Stimulated activated CD8-positive, alpha-beta memory T cell treated with anti-CD3 and anti-CD28 coated beads, Interleukin-15, amount 100 ng/mL, for 24 hours (primary cell): ENCODE measurements around the gene SMR3A.

ENCODE experiments used
- DNase-seq: peaks from one replicate; pipeline ENCODE4 v3.0.0-alpha.2; 2020; ENCODE audit warnings: low read depth

The SMR3A gene

DNA sequence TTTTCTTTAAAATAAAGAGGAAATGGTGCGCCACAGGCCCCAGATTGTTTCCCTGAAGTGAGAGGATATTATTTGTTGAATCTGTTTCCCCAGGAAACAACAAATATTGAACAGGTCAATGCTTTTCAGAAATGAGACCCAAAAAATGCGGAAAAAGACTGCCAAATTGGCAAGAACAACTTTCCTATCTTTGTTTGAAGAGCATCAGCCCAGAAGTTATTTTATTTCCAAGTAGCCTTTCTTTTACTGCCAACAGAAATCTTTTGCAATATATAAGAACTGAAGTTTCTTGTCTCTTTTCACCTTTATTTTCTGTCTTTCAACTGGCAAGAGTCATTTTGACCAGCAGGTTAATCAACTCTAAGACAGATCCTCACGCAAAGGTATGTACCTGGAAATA is at the start of gene SMR3A:
SMR3A (plus strand) TSS at position 301 of the 400 bp plus-strand sequence. CDS start 1,356 bp downstream, outside the sequence.
- no peak for DNase-seq

DNA sequence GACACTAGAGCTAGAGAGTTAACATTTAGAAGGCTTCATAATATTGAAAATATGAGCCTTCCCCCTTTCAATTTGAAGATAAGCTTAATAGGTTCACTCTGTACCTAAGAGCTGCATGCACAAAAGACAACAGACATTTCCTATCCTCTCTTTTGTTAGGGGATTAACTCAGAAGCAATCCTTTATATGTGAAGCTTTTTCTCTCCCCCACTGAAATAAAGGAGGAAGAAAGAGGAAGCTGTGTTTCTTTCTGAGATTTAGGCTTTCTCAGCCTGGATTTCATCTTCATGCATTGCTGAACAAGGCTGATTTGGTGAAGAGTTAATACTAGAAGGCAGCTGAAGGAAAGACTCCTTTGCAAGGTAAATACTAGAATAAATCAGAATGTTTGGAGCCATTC is 46.8 kb upstream of the SMR3A start:
- no peak for DNase-seq

DNA sequence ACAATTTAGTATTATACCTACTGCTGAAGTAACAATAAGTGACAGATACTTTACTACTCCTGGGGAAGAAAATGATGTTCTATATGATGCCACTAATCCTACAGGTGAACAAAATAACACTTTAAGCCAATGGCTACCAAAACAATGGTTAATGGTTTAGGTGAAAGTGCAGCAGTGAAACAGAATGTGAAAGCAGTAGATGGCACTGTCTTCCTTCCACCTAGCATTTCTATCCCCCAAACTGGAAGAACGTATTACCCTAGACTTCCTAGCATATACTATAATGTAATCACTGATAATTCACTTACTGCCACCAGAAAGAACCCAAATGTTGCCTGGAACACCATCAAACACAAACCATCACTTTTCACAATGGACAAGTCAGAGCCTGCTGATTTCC is 44.6 kb upstream of the SMR3A start:
- DNase-seq = no peak

DNA sequence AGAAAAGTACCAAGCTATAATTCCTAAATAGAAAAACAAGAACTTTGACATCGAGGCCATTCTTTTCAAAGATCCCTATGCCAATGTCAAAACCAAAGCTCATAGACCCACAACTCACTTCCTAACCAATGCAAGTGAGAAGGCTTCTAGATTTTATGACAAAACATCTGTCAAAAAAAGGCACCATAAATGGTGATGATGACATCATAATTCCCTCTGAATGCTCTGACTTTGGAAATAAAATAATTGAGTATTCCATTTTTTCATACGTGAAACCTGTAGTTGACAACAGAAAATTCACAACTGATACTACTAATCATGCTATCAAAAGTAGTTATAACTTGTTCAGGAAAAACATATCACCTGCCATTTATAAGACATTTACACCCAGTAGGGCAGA is 34.5 kb upstream of the SMR3A start:
- DNase-seq = no peak

DNA sequence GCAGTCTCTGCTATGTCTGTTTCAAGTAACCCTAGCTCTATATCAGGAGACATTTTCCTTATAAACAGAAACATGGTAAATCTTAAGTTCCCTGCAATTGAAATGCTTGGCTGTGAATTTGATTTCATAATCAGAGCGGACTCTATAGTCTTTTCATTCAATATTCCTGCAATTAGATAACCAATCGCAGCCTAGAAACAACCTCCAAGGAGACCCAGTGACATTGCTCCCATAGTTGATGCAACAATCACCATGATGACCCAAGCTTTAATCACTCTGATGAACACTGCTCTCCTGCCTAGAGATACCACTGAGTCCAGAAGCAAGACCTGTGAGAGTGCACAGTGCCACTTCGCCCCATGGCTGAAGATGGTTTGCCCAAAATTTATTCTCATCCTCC is 25.9 kb upstream of the SMR3A start, which contains the start of gene CABS1:
CABS1 (plus strand) TSS at position 301 of the 400 bp plus-strand sequence; CDS start at position 360, 59 bp downstream.
- no peak for DNase-seq

DNA sequence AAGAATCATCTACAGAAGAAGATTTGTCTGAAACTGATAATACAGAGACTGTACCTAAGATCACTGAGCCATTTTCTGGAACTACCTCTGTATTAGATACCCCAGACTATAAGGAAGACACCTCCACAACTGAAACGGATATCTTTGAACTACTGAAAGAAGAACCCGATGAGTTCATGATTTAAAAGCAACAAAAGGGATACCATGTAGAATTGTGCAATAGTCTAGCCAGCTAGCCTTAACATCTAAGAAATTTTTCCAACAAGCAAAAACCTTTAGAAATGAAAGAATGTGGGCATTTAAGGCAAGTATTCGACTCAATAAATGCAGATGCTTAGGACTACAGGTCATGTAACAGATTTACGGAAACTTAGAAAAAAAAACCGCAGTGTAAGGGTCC is 24.5 kb upstream of the SMR3A start:
- DNase-seq = no peak

DNA sequence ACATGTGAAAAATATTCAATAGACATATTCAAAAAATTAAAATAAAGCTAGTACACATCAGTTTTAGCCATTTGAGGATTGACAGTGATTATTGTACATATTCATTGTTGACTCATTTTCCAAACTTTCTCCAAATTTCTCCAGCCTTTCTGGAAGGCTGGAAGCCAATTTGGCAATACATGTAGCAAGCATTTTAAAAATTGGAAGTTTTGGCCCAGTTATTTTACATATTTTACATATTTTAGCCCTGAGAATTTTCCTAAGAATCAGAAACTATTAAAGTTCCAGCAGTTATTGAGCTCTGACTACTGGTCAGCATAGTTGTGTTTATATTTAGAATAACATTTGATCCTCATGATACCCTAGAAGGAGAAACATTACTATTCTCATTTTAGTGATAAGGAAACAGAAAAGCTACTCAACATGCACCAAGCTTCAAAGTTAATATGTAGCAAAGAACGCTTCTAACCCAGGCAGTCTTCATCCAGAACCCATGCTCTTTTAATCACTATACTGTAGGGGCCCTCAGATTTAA is 22.6 kb upstream of the SMR3A start:
- no peak for DNase-seq

DNA sequence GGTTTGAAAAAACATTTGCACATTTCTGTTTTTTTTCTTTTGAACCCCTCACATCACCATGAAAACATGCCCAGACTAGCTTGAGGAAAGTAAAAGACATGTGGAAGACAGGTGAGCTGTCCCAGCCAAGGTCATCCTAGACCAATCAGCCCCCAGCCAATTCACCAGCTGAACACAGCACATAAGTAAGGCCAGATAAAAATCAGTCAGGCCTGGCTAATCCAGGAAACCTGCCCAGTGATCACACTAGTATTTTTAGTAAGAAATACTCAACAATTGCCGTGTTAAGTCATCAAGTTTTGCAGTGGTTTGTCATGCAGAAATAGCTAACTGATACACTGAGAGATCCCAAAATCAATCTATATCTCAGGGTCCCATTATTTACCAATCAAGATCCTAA is 4.4 kb upstream of the SMR3A start:
- DNase-seq = no peak

DNA sequence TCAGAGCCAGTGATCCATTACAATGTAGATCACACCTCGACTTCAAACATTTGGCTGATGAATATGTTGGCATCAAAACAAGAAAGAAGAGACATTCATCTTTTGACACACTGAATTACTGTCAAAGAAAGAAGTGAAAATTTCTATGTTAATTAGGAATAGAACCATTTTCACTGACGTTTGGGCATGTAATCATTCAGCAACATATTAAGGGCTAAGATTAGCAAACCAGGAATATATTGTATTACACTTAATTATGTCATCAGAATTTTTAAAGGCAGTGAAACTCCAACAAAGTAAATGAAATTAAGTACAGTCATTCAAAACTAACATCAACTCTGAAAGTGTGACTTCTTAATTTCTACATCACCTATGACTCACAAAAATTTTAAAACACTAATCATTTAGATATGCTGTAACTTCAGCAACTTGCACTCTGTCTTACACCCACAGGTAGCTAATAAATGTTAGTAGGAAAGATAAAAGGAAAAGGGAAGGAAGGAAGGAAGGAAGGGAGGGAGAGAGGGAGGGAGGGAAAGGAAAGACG is 1.4 kb upstream of the SMR3A start:
- no peak for DNase-seq

DNA sequence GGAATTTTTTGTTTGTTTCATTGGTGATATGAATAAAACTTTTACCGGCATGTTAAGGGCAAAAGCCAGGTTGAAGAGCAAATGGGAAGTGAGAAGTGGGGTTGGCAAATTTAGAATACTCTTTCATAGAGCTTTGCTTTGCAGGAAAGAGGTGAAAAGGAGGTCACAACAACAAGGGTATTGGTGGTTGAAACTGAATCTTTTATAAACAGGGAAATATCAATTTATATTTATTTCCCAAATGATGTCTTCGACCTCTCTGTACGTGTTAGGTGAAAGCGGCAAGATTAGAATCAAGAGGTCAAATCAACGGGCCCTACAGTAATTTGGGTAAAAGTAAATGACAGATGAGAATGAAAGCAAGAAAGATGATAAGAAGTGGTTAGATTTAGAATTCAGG is 3.4 kb downstream of the SMR3A start:
- DNase-seq = no peak

DNA sequence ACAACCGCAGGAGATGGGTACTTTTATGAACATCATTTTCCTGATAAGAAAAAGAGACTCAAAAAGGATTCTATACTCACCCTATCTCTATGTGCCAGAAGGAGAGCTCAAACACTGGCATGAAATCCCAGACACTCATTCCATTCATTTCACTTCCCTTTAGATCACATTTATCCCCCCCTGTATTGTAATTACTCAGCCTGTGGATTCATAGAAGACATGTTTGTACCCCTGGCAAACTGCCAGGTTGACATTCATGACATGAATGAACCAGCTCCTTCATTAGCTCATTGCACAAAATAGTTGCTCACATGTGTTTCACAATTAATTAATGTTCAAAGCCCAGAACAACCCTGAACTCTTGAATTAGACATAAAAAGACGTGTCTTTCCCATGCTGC is 4.9 kb downstream of the SMR3A start:
- no peak for DNase-seq

DNA sequence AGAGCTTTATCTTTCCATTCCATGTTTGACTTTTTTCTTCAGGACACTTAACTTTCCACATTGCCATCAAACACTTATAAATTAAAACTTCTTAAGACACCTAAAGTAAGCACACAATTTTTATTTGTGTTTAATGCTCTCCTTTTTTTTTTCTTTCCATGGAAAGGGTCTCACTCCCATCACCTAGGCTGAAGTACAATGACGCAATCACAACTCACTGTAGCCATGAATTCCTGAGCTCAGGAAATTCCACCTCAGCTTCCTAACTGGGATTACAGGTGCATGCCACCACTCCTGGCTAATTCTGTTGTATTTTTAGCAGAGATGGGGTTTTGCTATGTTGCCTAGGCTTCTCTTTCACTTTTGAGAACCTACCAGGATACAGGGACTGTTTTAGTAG is 7.3 kb downstream of the SMR3A start:
- no peak for DNase-seq

DNA sequence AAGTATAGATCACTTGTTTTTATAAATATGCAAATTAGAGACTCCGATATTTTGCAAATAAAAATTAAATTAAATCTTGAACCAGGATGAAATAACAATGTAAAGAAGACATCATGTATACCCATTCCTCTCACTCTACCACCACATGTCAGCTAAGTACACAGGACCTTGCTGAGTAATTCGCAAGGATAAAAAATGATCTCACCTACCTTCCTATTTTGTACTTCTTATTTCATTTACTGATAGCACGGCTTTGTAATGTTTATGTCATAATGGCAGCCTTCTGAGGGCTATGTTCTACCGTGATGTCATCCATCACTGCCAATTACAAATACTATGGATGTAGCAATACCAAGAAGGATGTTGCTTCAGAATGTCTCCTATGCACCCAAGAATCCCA is 11.4 kb downstream of the SMR3A start:
- DNase-seq = no peak

DNA sequence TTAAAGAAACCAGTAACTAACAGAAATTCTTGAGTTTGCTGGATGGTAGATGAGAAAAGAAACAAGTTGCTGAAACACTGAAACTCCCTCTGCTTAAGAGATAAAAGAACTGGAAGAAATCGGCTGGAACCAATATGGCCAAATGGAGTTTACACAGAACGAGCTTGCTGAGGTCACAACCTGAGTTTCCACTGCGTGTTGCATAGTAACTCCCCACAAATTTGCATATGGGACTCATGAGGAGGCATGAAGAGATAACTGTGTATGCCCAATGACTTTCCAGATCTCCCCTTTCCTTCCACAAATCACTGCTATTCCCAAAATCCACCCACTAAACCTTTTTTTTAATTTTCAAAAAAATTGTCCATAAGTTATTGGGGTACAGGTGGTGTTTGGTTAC is 12.2 kb downstream of the SMR3A start:
- DNase-seq = no peak

DNA sequence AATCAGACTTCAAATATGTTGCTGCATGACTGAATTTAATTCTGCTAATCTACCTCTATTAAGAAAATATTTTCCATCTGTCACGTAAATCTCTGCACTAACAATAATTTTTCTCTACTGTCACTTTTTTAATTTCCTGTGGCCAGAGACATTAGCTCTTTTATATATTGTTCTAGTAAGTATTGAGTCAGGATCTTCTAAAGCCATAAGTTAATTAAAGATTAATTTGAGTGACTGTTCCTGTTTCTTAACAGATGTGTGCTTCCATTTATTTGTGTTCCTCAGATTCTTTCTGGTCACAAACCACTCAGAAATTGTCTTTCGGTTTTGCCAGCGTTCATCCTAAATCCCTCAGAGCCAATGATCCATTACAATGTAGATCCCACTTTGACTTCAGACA is 20.0 kb downstream of the SMR3A start:
- no peak for DNase-seq

DNA sequence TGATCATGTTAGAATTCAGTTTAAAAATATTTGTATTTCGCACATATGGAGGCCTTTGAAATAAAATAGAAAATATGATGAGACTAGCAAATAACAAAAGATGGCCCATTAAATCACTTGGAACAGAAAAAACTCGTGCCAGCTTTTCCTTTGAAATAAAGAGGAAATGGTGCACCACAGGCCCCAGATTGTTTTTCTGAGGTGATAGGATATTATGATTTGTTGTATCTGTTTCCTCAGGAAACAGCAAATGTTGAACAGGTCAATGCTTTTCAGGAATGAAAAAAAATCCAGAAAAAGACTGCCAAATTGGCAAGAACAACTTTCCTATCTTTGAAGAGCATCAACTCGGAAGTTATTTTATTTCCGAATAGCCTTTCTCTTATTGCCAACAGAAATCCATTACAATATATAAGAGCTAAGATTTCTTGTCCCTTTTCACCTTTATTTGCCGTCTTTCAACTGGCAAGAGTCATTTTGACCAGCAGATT is 22.2 kb downstream of the SMR3A start, which contains the start of gene SMR3B:
SMR3B (plus strand) TSS at position 441 of the 491 bp plus-strand sequence. CDS start 1,380 bp downstream, outside the sequence.
- no peak for DNase-seq

DNA sequence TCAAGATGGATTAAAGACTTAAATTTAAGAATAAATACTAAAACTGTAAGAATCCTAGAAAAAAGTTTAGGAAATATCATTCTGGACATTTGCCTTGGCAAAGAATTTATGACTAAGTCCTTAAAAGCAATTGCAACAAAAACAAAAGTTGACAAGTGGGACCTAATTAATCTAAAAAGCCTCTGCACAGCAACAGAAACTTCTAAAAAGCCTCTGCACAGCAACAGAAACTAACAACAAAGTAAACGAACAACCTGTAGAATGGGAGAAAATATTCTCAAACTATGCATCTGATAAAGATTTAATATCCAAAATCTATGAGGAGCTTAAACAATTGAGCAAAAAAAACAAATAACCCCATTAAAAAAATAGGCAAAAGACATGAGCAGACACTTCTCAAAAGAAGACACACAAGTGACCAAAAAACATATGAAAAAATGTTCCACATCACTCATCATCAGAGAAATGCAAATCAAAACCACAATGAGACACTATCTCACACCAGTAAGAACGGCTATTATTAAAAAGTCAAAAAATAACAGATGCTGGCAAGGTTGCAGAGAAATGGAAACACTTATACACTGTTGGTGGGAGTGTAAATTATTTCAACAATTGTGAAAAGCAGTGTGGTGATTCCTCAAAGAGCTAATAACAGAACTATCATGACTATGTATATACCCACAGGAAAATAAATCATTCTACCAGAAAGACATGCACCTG is 31.7 kb downstream of the SMR3A start:
- DNase-seq = no peak

DNA sequence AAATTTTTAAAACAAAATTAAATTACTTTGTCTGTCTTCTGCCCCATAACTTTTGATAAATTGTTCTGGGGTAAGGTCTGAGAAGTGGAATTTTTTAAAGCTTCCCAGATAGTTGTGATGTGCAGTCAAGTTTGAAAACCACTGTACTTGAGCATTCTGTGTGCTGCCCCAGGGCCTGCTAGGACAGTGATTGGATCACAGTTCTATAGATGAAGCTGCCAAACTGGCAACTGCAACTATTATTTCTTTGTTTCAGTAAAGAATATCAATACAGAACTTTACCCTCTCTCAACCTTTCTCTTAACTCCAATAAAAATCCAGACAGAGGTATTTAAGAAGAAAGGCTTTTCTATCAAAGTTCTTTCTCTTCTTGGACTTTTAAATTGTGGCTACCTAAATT is 37.0 kb downstream of the SMR3A start, which contains the start of gene OPRPN:
OPRPN (plus strand) TSS at position 361 of the 400 bp plus-strand sequence. CDS start 1,346 bp downstream, outside the sequence.
- DNase-seq = no peak

DNA sequence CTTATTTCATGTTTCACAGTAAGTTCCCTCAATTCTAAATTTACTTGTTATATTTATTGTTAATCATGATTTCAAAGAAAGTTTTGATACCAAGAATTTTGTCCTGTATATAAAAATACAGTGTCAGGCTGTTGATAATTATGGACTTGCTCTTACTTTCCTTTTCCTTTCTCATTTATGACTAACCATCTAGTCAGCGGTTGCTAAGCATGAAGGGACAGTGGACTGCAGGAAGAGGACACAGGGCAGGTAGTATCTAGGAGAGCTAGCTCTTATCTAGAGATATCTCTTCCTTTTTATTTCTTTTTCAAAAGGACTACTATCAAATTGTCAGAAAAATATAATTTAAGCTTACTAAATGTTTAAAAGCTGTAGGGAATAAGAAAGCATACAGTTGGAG is 38.8 kb downstream of the SMR3A start:
- no peak for DNase-seq

DNA sequence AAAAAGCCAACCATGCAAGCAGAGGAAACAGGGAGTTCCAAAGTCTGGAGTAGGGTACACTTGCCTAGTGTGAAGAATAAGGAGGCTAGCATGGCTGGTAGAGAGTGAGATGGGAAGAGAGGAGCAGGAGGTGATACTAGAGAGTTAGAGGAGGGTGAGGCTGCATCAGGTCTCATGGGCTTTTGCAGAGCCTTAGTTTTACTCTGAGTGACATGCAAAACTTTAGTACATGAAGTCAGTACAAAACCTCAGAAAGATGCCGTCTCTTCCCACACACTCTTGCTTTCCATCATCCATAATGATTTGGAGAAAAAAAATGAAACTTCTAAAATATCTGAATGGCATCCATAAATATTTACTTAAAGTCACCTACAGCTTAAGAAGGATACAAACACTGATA is 42.2 kb downstream of the SMR3A start:
- DNase-seq = no peak

DNA sequence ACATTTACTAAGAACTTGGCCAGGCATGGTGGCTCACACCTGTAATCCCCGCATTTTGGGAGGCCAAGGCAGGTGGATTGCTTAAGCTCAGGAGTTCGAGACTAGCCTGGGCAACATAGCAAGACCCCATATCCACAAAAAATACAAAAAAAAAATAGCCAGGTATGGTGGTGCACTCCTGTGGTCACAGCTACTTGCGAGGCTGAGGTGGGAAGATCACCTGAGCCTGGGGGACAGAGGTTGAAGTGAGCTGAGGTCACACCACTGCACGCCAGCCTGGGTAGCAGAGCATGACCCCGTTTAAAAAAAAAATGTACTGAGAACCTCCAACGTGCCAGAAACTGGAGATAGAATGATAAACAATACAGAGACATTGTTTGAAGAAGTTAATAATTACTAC is 45.2 kb downstream of the SMR3A start:
- no peak for DNase-seq
